HG02970 (cell line): ENCODE results near the gene SLC41A2.
A peak's percentile ranks its signal among the peaks of the same experiment; 100 is the strongest.
"Not testable (repeated sequence)": the region's sequence is repeated elsewhere in the genome, so short reads cannot be mapped to it uniquely, and the experiment has no call there.

Source experiments
- ATAC-seq: cut with Tn5 transposase; IDR thresholded peaks from one replicate; pipeline ENCODE4 v1.9.1; 2021; ENCODE audit warnings: mild to moderate bottlenecking, moderate library complexity, moderate number of reproducible peaks; ENCODE audit not compliant: unreplicated experiment, low FRiP score

The SLC41A2 gene

GRCh38 chr12:104958001-104958804 lies at the start of gene SLC41A2:
Gene SLC41A2, minus strand, starts transcription at chr12:104958290. Its CDS starts 29,763 bp downstream, at chr12:104928527.
- peak; percentile 72 for ATAC-seq

GRCh38 chr12:105001476-105001875 lies 43.4 kb upstream of the SLC41A2 start:
- ATAC-seq, result no peak

- no peak for ATAC-seq
These were observed 41.2 kb upstream of the SLC41A2 start for GRCh38 chr12:104999347-104999685.

- ATAC-seq, result no peak
These were observed 40.6 kb upstream of the SLC41A2 start for GRCh38 chr12:104998423-104999346.

- no peak for ATAC-seq
These were observed 39.5 kb upstream of the SLC41A2 start for GRCh38 chr12:104997541-104997940.

- no peak for ATAC-seq
These were observed 36.2 kb upstream of the SLC41A2 start for GRCh38 chr12:104994336-104994735.

GRCh38 chr12:104991565-104992128 lies 33.6 kb upstream of the SLC41A2 start:
- no peak for ATAC-seq

- ATAC-seq, result no peak
These were observed 32.9 kb upstream of the SLC41A2 start for GRCh38 chr12:104990950-104991349.

- ATAC-seq, result peak; percentile 90
These were observed 28.2 kb upstream of the SLC41A2 start, which contains the start of gene NOPCHAP1 for GRCh38 chr12:104986022-104986941. Gene NOPCHAP1, plus strand, starts transcription at chr12:104986316. Its CDS starts 37 bp downstream, at chr12:104986353.

- no peak for ATAC-seq
These were observed 27.1 kb upstream of the SLC41A2 start for GRCh38 chr12:104985206-104985605.

- ATAC-seq, result not testable (repeated sequence)
These were observed 19.6 kb upstream of the SLC41A2 start for GRCh38 chr12:104977688-104978087.

- ATAC-seq, result no peak
These were observed 18.6 kb upstream of the SLC41A2 start for GRCh38 chr12:104976703-104977102.

- ATAC-seq, result no peak
These were observed 17.7 kb upstream of the SLC41A2 start for GRCh38 chr12:104975587-104976343.

- peak; percentile 87 for ATAC-seq
These were observed 16.7 kb upstream of the SLC41A2 start for GRCh38 chr12:104974626-104975290.

GRCh38 chr12:104973250-104973649 lies 15.2 kb upstream of the SLC41A2 start:
- no peak for ATAC-seq

- ATAC-seq, result no peak
These were observed 13.2 kb upstream of the SLC41A2 start for GRCh38 chr12:104971306-104971705.

GRCh38 chr12:104969343-104969742 lies 11.3 kb upstream of the SLC41A2 start:
- no peak for ATAC-seq

- peak; percentile 62 for ATAC-seq
These were observed 8.6 kb upstream of the SLC41A2 start for GRCh38 chr12:104966677-104967076.

GRCh38 chr12:104964856-104965205 lies 6.7 kb upstream of the SLC41A2 start:
- no peak for ATAC-seq
